ENCODE measurements around the gene GNA15.
"Not testable (repeated sequence)": the region's sequence is repeated elsewhere in the genome, so short reads cannot be mapped to it uniquely, and the experiment has no call there.

GNA15 gene

GRCh38 chr19:3192684-3193083 is 56.9 kb downstream of the GNA15 start:
- DNase-seq: no peak

DNA sequence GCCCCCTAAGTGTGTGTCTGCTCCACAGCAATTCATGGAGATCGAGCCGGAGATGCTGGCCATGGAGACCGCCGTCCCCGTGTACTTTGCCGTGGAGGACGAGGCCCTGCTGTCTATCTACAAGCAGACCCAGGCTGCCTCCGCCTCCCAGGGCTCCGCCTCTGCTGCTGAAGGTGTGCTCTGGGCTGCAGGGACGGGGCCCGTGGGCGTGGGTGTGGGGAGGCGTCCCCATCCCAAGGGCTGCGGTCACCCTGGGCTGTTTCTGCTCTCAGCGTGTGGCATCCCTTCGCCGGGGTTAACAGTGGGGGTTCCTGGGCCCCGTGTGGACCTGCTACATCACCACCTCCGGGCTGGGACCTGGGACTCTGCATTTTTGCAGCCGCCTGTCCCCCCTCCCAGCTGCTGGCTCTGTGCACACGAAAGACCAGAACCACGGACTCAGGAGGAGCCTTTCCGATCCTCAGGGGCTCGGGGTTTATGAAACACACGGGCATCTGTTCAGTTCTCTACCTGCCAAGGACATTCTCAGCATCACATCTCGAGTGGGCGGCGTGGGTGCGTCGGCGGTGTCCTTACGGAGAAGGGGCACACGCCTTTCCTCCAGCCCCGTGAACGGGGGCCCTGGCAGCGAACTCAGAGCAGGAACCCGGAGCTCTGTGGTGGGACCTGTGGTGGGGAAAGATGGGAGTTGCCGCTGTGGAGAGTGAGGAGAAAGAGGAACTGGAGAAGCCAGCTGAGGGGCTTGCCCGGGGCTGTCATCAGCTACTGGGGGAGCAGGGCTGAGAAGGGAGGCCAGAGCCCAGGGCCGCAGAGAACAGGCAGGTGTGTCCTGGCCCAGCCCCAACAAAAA is 57.6 kb downstream of the GNA15 start:
- no peak for DNase-seq

DNA sequence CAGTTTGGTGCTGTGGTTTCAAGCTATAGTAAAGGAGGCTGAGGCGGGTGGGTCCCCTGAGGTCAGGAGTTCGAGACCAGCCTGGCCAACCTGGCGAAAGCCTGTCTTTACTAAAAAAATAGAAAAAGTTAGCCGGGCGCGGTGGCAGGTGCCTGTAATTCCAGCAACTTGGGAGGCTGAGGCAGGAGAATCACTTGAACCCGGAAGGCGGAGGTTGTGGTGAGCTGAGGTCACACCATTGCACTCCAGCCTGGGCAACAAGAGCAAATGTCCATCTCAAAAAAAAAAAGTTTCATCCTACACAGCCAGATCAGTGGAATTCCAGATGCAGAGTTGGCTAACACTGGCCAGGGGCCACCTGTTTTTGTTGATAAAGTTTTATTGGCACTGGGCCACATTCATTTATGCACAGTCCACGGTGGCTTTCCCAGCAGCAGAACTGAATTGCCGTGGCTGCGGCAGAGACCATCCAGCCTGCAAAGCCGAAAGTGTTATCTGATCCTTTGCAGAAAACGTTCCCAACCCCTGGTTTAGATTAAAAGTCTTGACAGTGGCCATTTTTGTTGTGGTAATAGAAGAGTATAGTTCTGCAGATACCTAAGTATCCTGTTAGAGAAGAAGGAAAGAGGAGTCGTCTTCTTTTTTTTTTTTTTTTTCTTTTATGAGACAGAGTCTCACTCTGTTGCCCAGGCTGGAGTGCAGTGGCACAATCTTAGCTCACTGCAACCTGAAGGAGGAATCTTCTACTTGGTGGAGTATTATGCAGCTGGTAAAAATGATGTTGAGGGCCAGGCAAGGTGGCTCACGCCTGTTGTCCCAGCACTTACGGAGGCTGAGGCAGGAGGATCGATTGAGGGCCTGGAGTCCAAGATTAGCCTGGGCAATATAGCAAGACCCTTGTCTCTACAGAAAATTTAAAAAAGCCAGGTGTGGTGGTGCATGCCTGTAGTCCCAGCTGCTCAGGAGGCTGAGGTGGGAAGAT is 58.6 kb downstream of the GNA15 start:
- no peak for DNase-seq

DNA sequence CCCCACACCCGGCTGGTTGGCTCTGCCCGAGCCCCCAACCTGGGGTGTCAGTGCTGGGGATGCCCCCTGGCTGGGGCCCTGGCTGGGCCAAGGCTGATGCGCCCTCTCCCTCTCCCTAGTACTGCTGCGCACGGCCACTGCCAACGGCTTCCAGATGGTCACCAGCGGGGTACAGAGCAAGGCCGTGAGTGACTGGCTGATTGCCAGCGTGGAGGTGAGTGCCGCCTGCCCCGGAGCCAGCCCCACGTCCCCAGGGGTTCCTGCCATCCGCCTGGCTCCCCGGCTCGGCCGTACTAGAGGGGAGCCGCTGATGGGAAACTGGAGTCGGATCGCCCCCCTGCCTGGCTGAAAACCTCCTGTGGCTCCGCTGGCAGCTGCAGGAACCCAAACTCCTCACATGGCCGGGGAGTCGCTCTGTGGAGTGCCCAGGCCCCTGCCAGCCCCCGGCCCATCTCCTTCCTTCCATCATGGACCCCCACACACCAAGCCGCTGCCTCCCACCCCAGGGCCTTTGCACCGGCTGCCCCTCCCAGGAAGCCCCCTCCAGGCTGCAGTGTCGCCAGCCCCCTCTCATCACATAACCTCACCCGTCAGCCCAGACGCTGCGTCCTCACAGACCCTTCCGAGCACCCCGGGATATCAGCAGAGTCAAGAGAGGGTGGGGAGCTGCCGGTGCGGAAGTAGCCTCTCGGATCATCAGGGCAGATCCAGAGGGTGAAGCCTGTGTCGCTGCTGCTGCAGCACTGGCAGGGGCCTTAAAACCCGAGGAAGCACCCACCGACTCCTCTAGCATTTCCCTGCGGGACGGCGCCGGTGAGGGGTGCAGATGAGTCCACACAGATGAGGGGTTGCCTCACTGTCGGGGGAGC is 60.5 kb downstream of the GNA15 start:
- no peak for DNase-seq

GRCh38 chr19:3196933-3197205 is 61.0 kb downstream of the GNA15 start:
- DNase-seq: no peak

DNA sequence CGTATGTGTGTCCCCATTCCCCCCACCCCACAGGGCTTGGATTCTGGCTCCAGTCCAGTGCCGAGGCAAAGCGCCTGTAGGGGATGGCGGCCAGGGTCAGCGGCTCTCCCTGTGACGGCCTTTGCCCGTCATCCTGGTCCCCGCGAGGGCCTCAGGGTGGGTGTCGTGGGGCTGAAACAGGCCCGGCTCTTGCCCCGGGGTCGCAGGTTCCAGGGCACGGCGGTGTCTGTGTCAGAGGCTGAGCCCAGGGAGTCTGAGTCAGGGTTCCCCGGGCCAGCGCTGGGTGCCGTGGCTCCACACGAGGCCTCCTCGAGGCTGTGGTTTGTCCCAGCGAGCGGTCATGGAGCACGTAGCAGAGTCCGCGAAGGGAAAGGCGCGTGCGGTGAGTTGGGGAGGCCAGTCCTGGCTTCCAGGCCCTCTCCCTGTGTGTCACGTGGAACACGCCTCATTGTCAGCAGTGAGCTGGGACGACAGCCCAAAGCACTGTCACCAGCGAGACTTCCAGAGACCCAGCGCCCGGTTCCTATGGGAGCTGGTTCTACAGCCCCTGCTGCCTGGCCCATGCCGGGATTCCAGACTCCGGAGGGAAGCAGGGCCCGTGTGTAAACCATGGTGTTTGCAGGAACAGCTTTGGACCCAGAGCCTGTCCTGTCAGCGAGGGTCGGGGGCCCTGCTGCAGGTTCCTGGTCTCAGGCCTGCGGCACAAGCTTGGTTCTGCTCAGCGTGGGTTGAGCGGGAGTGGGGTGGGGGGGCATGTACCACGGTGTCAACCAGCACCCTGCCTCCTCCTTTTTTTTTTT is 63.3 kb downstream of the GNA15 start:
- DNase-seq: no peak

GRCh38 chr19:3201072-3201700 is 65.4 kb downstream of the GNA15 start:
- DNase-seq: no peak

DNA sequence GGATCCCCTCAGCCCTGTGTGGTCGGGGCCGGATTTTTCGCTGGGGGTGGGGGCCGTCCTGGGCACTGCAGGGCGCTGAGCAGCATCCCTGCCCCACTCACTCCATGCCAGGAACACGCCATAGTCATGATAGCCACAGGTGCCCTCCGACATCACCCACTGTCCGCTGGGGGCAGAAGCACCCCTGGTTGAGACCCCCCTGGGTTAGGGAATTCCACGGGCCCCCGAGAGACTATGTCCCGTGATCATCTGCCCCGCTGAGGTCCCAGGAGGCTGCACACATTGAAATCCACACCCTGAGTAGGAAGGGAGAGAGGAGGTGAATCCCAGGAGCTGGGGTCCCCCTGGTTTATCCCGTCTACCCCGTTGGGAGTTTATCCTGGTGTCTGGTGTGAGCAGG is 66.1 kb downstream of the GNA15 start:
- no peak for DNase-seq

DNA sequence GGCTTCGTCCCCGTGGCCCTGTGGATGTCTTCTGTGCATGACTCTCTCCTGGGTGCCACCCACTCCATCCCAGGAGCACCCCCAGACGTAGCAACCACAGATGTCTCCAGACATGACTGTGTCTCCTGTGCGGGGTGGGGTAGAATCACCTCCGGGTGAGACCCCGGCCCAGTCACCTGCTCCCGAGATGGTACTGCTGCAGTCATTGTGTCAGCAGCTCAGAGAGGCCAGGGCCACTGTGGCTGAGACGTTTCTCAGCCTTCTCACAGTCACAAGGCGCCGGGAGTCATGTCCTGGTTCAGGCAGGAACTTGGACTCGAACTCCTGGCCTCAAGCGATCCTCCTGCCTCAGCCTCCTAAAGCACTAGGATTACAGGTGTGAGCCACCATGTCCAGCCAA is 66.5 kb downstream of the GNA15 start:
- DNase-seq: no peak

- DNase-seq: not testable (repeated sequence)
Measured at GRCh38 chr19:3202895-3203294, 67.1 kb downstream of the GNA15 start.

DNA sequence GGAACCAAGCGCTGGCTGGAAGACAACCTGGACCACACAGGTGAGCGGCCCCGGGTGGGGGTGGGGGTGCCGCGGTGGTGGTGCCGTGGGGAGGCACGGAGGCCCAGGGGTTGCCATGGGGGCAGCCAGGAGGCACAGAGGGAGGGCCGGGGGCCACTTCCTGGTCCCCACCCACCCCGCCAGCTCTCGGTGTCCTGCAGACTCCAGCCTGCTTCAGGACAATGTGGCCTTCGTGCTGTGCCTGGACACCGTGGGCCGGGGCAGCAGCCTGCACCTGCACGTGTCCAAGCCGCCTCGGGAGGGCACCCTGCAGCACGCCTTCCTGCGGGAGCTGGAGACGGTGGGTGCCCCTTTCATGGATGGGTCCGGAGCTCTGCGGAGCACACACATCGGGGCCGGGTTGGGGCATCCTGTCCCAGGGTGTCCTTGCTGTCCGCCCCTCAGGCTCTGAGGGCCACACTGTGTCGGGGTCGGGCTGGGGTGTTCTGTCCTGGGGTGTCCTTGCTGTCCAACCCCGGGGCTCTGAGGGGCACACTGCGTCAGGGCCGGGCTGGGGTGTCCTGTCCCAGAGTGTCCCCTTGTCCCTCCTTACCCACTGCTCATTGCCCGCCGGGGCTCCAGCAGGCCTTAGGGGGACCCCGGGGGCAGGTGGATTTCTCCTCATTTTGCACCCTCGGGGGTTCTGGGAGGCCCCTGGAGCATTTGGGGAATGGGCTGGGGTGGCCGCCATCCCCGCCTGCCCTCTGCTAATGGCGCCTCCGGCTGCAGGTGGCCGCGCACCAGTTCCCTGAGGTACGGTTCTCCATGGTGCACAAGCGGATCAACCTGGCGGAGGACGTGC is 68.2 kb downstream of the GNA15 start:
- no peak for DNase-seq

DNA sequence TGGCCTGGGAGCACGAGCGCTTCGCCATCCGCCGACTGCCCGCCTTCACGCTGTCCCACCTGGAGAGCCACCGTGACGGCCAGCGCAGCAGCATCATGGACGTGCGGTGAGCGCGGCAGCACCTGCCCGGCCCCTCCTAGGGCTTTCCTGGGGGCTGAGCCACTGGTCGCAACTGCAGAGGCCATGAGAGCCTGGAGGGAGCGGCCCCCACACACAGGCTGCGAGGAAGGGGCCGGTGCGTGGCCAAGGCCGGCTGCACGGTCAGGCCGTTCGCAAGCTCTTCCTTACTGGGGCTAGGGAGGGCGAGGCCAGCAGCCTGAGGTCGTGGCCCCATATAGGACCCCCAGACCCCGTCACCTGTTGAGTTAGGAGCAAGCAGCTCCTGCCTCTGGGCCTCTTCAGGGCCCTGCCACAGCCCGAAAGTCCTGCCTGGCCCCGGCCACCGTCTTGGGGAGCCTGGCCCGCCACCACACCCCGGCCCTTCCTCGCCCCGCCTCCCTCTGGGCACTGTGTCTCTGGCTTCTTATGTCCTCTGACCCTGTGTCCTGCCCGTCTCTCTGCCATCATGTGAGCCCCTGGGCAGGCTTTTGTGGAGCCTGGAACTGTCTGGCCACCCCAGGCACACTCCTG is 68.9 kb downstream of the GNA15 start:
- DNase-seq: no peak

DNA sequence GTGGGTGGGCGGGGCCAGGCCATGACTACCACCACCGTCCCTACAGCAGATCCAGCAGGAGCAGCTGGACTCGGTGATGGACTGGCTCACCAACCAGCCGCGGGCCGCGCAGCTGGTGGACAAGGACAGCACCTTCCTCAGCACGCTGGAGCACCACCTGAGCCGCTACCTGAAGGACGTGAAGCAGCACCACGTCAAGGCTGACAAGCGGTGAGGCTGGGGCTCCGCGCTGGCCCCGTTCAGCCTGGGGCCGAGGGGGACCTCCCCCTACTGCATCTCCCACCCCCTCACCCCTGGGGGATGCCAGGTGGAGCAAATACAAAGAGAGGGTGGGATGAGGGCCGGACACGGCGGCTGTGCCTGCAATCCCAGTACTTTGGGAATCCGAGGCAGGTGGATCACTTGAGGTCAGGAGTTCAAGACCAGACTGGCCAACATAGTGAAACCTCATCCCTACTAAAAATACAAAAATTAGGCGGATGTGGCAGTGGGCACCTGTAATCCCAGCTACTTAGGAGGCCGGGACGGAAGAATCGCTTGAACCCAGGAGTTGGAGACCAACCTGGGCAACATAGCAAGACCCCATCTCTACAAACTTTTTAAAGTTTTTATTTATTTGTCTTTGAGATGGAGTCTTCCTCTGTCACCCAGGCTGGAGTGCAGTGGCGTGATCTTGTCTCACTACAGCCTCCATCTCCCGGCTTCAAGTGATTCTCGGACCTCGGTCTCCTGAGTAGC is 70.6 kb downstream of the GNA15 start:
- DNase-seq: no peak

DNA sequence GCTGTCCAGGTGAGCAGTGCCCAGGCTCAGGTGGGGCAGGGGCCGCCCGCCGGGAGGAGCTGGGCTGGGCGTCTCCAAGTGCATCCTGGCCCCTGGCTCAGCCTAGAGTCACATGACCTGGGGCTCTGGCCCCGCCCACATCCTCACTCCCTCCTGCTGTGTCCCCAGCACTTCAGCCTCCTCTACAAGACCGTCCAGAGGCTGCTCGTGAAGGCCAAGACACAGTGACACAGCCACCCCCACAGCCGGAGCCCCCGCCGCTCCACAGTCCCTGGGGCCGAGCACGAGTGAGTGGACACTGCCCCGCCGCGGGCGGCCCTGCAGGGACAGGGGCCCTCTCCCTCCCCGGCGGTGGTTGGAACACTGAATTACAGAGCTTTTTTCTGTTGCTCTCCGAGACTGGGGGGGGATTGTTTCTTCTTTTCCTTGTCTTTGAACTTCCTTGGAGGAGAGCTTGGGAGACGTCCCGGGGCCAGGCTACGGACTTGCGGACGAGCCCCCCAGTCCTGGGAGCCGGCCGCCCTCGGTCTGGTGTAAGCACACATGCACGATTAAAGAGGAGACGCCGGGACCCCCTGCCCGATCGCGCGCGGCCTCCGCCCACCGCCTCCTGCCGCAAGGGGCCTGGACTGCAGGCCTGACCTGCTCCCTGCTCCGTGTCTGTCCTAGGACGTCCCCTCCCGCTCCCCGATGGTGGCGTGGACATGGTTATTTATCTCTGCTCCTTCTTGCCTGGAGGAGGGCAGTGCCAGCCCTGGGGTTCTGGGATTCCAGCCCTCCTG is 71.8 kb downstream of the GNA15 start:
- DNase-seq: no peak

- DNase-seq: no peak
Measured at GRCh38 chr19:3208317-3209207, 72.7 kb downstream of the GNA15 start.

- DNase-seq: peak; percentile 18
Measured at GRCh38 chr19:3210347-3211017, 74.6 kb downstream of the GNA15 start.

GRCh38 chr19:3211191-3211590 is 75.4 kb downstream of the GNA15 start:
- no peak for DNase-seq

Measured in fibroblast of upper back skin (primary cell).